ENCODE measurements around the gene PTPRK.

GRCh38 chr6:127998985-127999384 lies 521.4 kb downstream of the PTPRK start:
- TF ChIP-seq ZSCAN29 (IDR thresholded peaks at IDR 0.05): no peak
- no peak for TF ChIP-seq E2F4 (CRISPR knock-in tag; IDR thresholded peaks at IDR 0.05; ENCODE audit: low read depth)
- no peak for TF ChIP-seq LARP7 (IDR thresholded peaks at IDR 0.05)
- no peak for TF ChIP-seq EP300 (IDR thresholded peaks at IDR 0.05; ENCODE audit: low read length)

Measured in K562 (cell line).